Stomach smooth muscle (tissue), 2 donors: ENCODE results near the gene ITIH5.

Experiments used
- H3K27ac ChIP-seq: one replicate; pipeline ENCODE4 v1.7.0; 2013; ENCODE audit warnings: mild to moderate bottlenecking, low read length, inconsistent platforms
- H3K27me3 ChIP-seq, 2 donors: one replicate each; pipeline ENCODE4 v1.7.0; 2013; ENCODE audit warnings: low read length in 2 of 2; ENCODE audit not compliant: insufficient read depth in 2 of 2, control insufficient read depth in 1 of 2
- H3K36me3 ChIP-seq, 2 donors: one replicate each; pipeline ENCODE4 v1.7.0; 2013; ENCODE audit warnings: low read length in 2 of 2; ENCODE audit not compliant: control insufficient read depth in 2 of 2, insufficient read depth in 2 of 2
- H3K4me1 ChIP-seq: one replicate; pipeline ENCODE4 v1.7.0; 2013; ENCODE audit warnings: low read length; ENCODE audit not compliant: control insufficient read depth, insufficient read depth
- H3K4me3 ChIP-seq, 2 donors: one replicate each; pipeline ENCODE4 v1.7.0; 2013; ENCODE audit warnings: low read length in 2 of 2
- H3K9ac ChIP-seq, 2 donors: one replicate each; pipeline ENCODE4 v1.7.0; 2013; ENCODE audit warnings: low read length in 2 of 2, mild to moderate bottlenecking in 1 of 2
- H3K9me3 ChIP-seq, 2 donors: one replicate each; pipeline ENCODE4 v1.7.0; 2013; ENCODE audit warnings: low read length in 2 of 2; ENCODE audit not compliant: control insufficient read depth in 2 of 2
- donor health status: healthy.
- donor health status: Pancreatic carcinoma.

Gene ITIH5

GRCh38 chr10:7587168-7587864, 79.5 kb downstream of the ITIH5 start:
- Histone ChIP-seq H3K27ac (no peak overlapping the region), H3K9ac (no peak overlapping the region), H3K4me1 (peaks cover 14% of the 10 kb centered on the region)

GRCh38 chr10:7585228-7585627, 81.5 kb downstream of the ITIH5 start:
- peaks cover 5 to 12% of the 10 kb centered on the region in 2 donors for H3K36me3 ChIP-seq
- H3K27me3 ChIP-seq = no peaks in the 10 kb centered on the region
- no peak overlapping the region for H3K4me3 ChIP-seq
- H3K4me1 ChIP-seq = peaks cover 10% of the 10 kb centered on the region
- H3K9me3 ChIP-seq = no peaks in the 10 kb centered on the region
- H3K27ac ChIP-seq = no peak overlapping the region
- no peak overlapping the region for H3K9ac ChIP-seq

More at GRCh38 chr10:7587168-7587864, 79.5 kb downstream of the ITIH5 start:
- Histone ChIP-seq H3K36me3 (peaks cover 5 to 10% of the 10 kb centered on the region in 2 donors), H3K27me3 (no peaks in the 10 kb centered on the region), H3K4me3 (no peak overlapping the region), H3K9me3 (no peaks in the 10 kb centered on the region)

GRCh38 chr10:7583626-7584025, 83.1 kb downstream of the ITIH5 start:
- H3K36me3 ChIP-seq = peaks cover 5 to 15% of the 10 kb centered on the region in 2 donors
- H3K4me3 ChIP-seq = no peak overlapping the region
- no peaks in the 10 kb centered on the region for H3K27me3 ChIP-seq
- H3K9me3 ChIP-seq = no peaks in the 10 kb centered on the region
- peak overlapping the region; percentile 31 for H3K27ac ChIP-seq
- peaks cover 10% of the 10 kb centered on the region for H3K4me1 ChIP-seq
- H3K9ac ChIP-seq = peak overlapping the region in 1 of 2 donors; percentile 21

GRCh38 chr10:7580520-7580919, 86.2 kb downstream of the ITIH5 start:
- Histone ChIP-seq H3K4me3 (no peak overlapping the region), H3K36me3 (peaks cover 25 to 33% of the 10 kb centered on the region in 2 donors), H3K9ac (no peak overlapping the region), H3K4me1 (peaks cover 10% of the 10 kb centered on the region), H3K9me3 (no peaks in the 10 kb centered on the region), H3K27ac (no peak overlapping the region), H3K27me3 (no peaks in the 10 kb centered on the region)

- Histone ChIP-seq H3K9ac (no peak overlapping the region), H3K36me3 (peaks cover 28 to 31% of the 10 kb centered on the region in 2 donors), H3K4me3 (no peak overlapping the region), H3K4me1 (peaks cover 10% of the 10 kb centered on the region), H3K27ac (no peak overlapping the region), H3K9me3 (no peaks in the 10 kb centered on the region), H3K27me3 (no peaks in the 10 kb centered on the region)
These were observed 87.1 kb downstream of the ITIH5 start for GRCh38 chr10:7579681-7580080.

- Histone ChIP-seq H3K9me3 (no peaks in the 10 kb centered on the region), H3K36me3 (peaks cover 28 to 29% of the 10 kb centered on the region in 2 donors), H3K4me1 (peaks cover 3% of the 10 kb centered on the region), H3K4me3 (no peak overlapping the region), H3K27ac (no peak overlapping the region), H3K27me3 (no peaks in the 10 kb centered on the region), H3K9ac (no peak overlapping the region)
These were observed 89.2 kb downstream of the ITIH5 start for GRCh38 chr10:7577579-7577978.

GRCh38 chr10:7577176-7577575, 89.6 kb downstream of the ITIH5 start:
- Histone ChIP-seq H3K36me3 (peaks cover 28 to 31% of the 10 kb centered on the region in 2 donors), H3K9ac (no peak overlapping the region), H3K9me3 (no peaks in the 10 kb centered on the region), H3K27ac (no peak overlapping the region), H3K4me3 (no peak overlapping the region), H3K4me1 (peaks cover 7% of the 10 kb centered on the region), H3K27me3 (no peaks in the 10 kb centered on the region)

- Histone ChIP-seq H3K27ac (no peak overlapping the region), H3K9ac (no peak overlapping the region), H3K4me3 (no peak overlapping the region), H3K36me3 (peaks cover 31 to 34% of the 10 kb centered on the region in 2 donors), H3K27me3 (no peaks in the 10 kb centered on the region), H3K9me3 (no peaks in the 10 kb centered on the region), H3K4me1 (peaks cover 9% of the 10 kb centered on the region)
These were observed 90.4 kb downstream of the ITIH5 start for GRCh38 chr10:7576340-7576739.

- H3K9ac ChIP-seq = no peak overlapping the region
- H3K4me3 ChIP-seq = no peak overlapping the region
- peak overlapping the region; percentile 24 for H3K27ac ChIP-seq
- H3K27me3 ChIP-seq = no peaks in the 10 kb centered on the region
- H3K4me1 ChIP-seq = peaks cover 7% of the 10 kb centered on the region
- peaks cover 25 to 38% of the 10 kb centered on the region in 2 donors for H3K36me3 ChIP-seq
- H3K9me3 ChIP-seq = no peaks in the 10 kb centered on the region
These were observed 94.4 kb downstream of the ITIH5 start for GRCh38 chr10:7572391-7572790.

GRCh38 chr10:7571981-7572380, 94.8 kb downstream of the ITIH5 start:
- Histone ChIP-seq H3K27me3 (no peaks in the 10 kb centered on the region), H3K4me3 (no peak overlapping the region), H3K9ac (no peak overlapping the region), H3K27ac (peak overlapping the region; percentile 31), H3K36me3 (peaks cover 25 to 38% of the 10 kb centered on the region in 2 donors), H3K4me1 (peaks cover 7% of the 10 kb centered on the region), H3K9me3 (no peaks in the 10 kb centered on the region)

GRCh38 chr10:7567911-7568620, 98.7 kb downstream of the ITIH5 start:
- Histone ChIP-seq H3K36me3 (peaks cover 20 to 23% of the 10 kb centered on the region in 2 donors), H3K27ac (no peak overlapping the region)

More at GRCh38 chr10:7567911-7568620, 98.7 kb downstream of the ITIH5 start:
- Histone ChIP-seq H3K27me3 (no peaks in the 10 kb centered on the region), H3K4me1 (peaks cover 11% of the 10 kb centered on the region), H3K4me3 (no peak overlapping the region), H3K9me3 (no peaks in the 10 kb centered on the region), H3K9ac (no peak overlapping the region)
